CD8-positive, alpha-beta memory T cell (primary cell): ENCODE measurements around the gene MSLN. TPM values are rescaled to one million over a fixed set of nuclear protein-coding genes. Genes with fewer than 3 reads are reported as not detected.
"Not testable (repeated sequence)": the region's sequence is repeated elsewhere in the genome, so short reads cannot be mapped to it uniquely, and the experiment has no call there.

Source experiments
- CTCF ChIA-PET: fragments of 350-600 bp; sonication (Branson Sonifier 250); formaldehyde crosslinking; loops from one replicate; lab custom pipeline; 2021; ENCODE audit warnings: antibody characterized with exemption; lab: Charles Lee
- POLR2A ChIA-PET: fragments of 350-600 bp; sonication (Branson Sonifier 250); formaldehyde crosslinking; loops from one replicate; lab custom pipeline; 2021; ENCODE audit warnings: antibody characterized with exemption; lab: Charles Lee
- DNase-seq, 5 donors: peaks; one replicate each; pipeline versions ENCODE4 v3.0.0 to v3.0.0-alpha.2; 2020 to 2022; ENCODE audit warnings: mixed read lengths in 1 of 5
- H3K27ac ChIP-seq: one replicate; pipeline ENCODE4 v1.7.0; 2013; ENCODE audit warnings: low read depth, mild to moderate bottlenecking, low read length, moderate library complexity
- H3K27me3 ChIP-seq: 2 replicates; pipeline ENCODE4 v1.7.0; 2013; ENCODE audit warnings: low read length, mild to moderate bottlenecking; ENCODE audit not compliant: insufficient read depth, poor library complexity, severe bottlenecking
- H3K36me3 ChIP-seq: 2 replicates; pipeline ENCODE4 v1.7.0; 2013; ENCODE audit warnings: mild to moderate bottlenecking, low read length, moderate library complexity; ENCODE audit not compliant: insufficient read depth
- H3K4me1 ChIP-seq: 2 replicates; pipeline ENCODE4 v1.7.0; 2013; ENCODE audit warnings: mild to moderate bottlenecking, low read length, moderate library complexity; ENCODE audit not compliant: insufficient read depth
- H3K4me3 ChIP-seq: 2 replicates; pipeline ENCODE4 v1.7.0; 2013; ENCODE audit warnings: mild to moderate bottlenecking, low read length
- H3K9me3 ChIP-seq: 2 replicates; pipeline ENCODE4 v1.7.0; 2013; ENCODE audit warnings: mild to moderate bottlenecking, low read length
- H3K27ac Mint-ChIP-seq, 8 donors: one replicate each; pipeline ENCODE4 v1.8.0; 2020 to 2021; ENCODE audit warnings: mixed read lengths in 8 of 8, mild to moderate bottlenecking in 6 of 8, inconsistent platforms in 3 of 8, moderate library complexity in 3 of 8
- H3K27me3 Mint-ChIP-seq, 2 donors: one replicate each; pipeline ENCODE4 v1.8.0; 2020 to 2021; ENCODE audit warnings: mixed read lengths in 2 of 2, mild to moderate bottlenecking in 1 of 2, moderate library complexity in 1 of 2
- H3K36me3 Mint-ChIP-seq, 3 donors: one replicate each; pipeline ENCODE4 v1.8.0; 2020 to 2021; ENCODE audit warnings: mixed read lengths in 3 of 3, inconsistent platforms in 1 of 3, mild to moderate bottlenecking in 1 of 3
- H3K4me1 Mint-ChIP-seq, 3 donors: one replicate each; pipeline ENCODE4 v1.8.0; 2020 to 2021; ENCODE audit warnings: mixed read lengths in 3 of 3, inconsistent platforms in 1 of 3, mild to moderate bottlenecking in 1 of 3
- H3K4me3 Mint-ChIP-seq, 7 donors: one replicate each; pipeline ENCODE4 v1.8.0; 2020 to 2021; ENCODE audit warnings: mixed read lengths in 7 of 7, mild to moderate bottlenecking in 6 of 7, moderate library complexity in 4 of 7, inconsistent platforms in 2 of 7
- H3K9me3 Mint-ChIP-seq, 5 donors: one replicate each; pipeline ENCODE4 v1.8.0; 2020 to 2022; ENCODE audit warnings: mixed read lengths in 5 of 5, mild to moderate bottlenecking in 3 of 5, moderate library complexity in 2 of 5, inconsistent platforms in 1 of 5
- polyA plus RNA-seq: library from polyadenylated mRNA; unstranded; fragments of 300-500 nt; fragmentation: Illumina TruSeq; gene quantifications from one replicate; pipeline ENCODE4 v1.2.3, GENCODE V29; 2021
- total RNA-seq, 2 experiments: library from RNA; stranded (reverse); gene quantifications; one replicate each; pipeline ENCODE4 v1.2.3, GENCODE V29; 2021

MSLN gene
- total RNA-seq (not detected), polyA plus RNA-seq (not detected)

- CTCF ChIA-PET: no interaction called here
Measured at GRCh38 chr16:760545-761343, at the start of gene MSLN. Gene MSLN, plus strand, starts transcription at chr16:760734. Its CDS starts 1,947 bp downstream, at chr16:762681.

GRCh38 chr16:711084-711483 lies 49.5 kb upstream of the MSLN start:
- Mint-ChIP-seq H3K4me1 (peaks cover 1 to 17% (median 4%) of the 10 kb centered on the region in 3 donors), H3K36me3 (no peaks in the 10 kb centered on the region), H3K9me3 (no peaks in the 10 kb centered on the region), H3K27me3 (peaks cover 25 to 46% of the 10 kb centered on the region in 2 donors), H3K27ac (no peak overlapping the region), H3K4me3 (no peak overlapping the region)
- CTCF ChIA-PET: interaction anchor here (1.2 to 22.8 kb wide), 5 partner anchors 10 to 74 kb away, joined by 3 to 332 read pairs (median 8); partner anchors contain the start of genes ANTKMT, CCDC78, CHTF18 and CIAO3
- H3K4me1 ChIP-seq: peaks cover 4% of the 10 kb centered on the region
- H3K9me3 ChIP-seq: no peaks in the 10 kb centered on the region
- no peak overlapping the region for H3K4me3 ChIP-seq
- POLR2A ChIA-PET: no interaction called here
- H3K36me3 ChIP-seq: no peaks in the 10 kb centered on the region
- peaks cover 40% of the 10 kb centered on the region for H3K27me3 ChIP-seq
- no peak for DNase-seq
- no peak overlapping the region for H3K27ac ChIP-seq

More at GRCh38 chr16:760545-761343, at the start of gene MSLN:
- no peak for DNase-seq
- Histone ChIP-seq H3K27me3 (no peaks in the 10 kb centered on the region), H3K27ac (no peak within 1 kb of the TSS), H3K36me3 (no peaks in the 10 kb centered on the region), H3K9me3 (no peaks in the 10 kb centered on the region), H3K4me1 (no peaks in the 10 kb centered on the region), H3K4me3 (no peak within 1 kb of the TSS)
- H3K36me3 Mint-ChIP-seq: peaks cover 0 to 2% (median 0%) of the 10 kb centered on the region in 3 donors
- H3K4me1 Mint-ChIP-seq: no peaks in the 10 kb centered on the region
- peaks cover 0 to 3% (median 0%) of the 10 kb centered on the region in 5 donors for H3K9me3 Mint-ChIP-seq
- peaks cover 4 to 6% of the 10 kb centered on the region in 2 donors for H3K27me3 Mint-ChIP-seq
- H3K27ac Mint-ChIP-seq: no peak within 1 kb of the TSS
- POLR2A ChIA-PET: interaction anchor here (0.5 kb wide), 1 partner anchor 25 kb away, joined by 3 read pairs; no protein-coding TSS in a partner anchor
- H3K4me3 Mint-ChIP-seq: no peak within 1 kb of the TSS

GRCh38 chr16:711548-712320 lies 48.8 kb upstream of the MSLN start:
- no peaks in the 10 kb centered on the region for H3K36me3 ChIP-seq

GRCh38 chr16:712740-713250 lies 47.7 kb upstream of the MSLN start:
- H3K9me3 ChIP-seq, H3K4me1 ChIP-seq, H3K36me3 ChIP-seq, H3K9me3 Mint-ChIP-seq, H3K27ac ChIP-seq, H3K4me3 ChIP-seq, H3K36me3 Mint-ChIP-seq: not testable (repeated sequence)
- ChIA-PET CTCF (interaction anchor here (0.7 to 22.8 kb wide), 14 partner anchors 10 to 387 kb away, joined by 3 to 332 read pairs (median 4); partner anchors contain the start of genes ANTKMT, CCDC78, CHTF18 and CIAO3), POLR2A (interaction anchor here (0.7 to 5.9 kb wide), 3 partner anchors 13 to 72 kb away, joined by 3 to 53 read pairs (median 3); partner anchors contain the start of genes CCDC78 and HAGHL)
- peaks cover 33% of the 10 kb centered on the region for H3K27me3 ChIP-seq
- H3K27ac Mint-ChIP-seq: peak overlapping the region in 1 of 8 donors; percentile 54
- H3K4me3 Mint-ChIP-seq: peak overlapping the region in 2 of 7 donors; percentile 26 to 65
- peaks cover 3 to 12% (median 4%) of the 10 kb centered on the region in 3 donors for H3K4me1 Mint-ChIP-seq
- DNase-seq: peak in 2 of 5 donors; percentile 30 to 38
- peaks cover 14 to 33% of the 10 kb centered on the region in 2 donors for H3K27me3 Mint-ChIP-seq

More at GRCh38 chr16:711548-712320, 48.8 kb upstream of the MSLN start:
- peaks cover 40% of the 10 kb centered on the region for H3K27me3 ChIP-seq
- Mint-ChIP-seq H3K4me3 (peak overlapping the region in 1 of 7 donors; percentile 22), H3K36me3 (no peaks in the 10 kb centered on the region), H3K4me1 (peaks cover 3 to 15% (median 4%) of the 10 kb centered on the region in 3 donors), H3K27me3 (peaks cover 20 to 41% of the 10 kb centered on the region in 2 donors), H3K9me3 (no peaks in the 10 kb centered on the region), H3K27ac (no peak overlapping the region)
- H3K4me3 ChIP-seq: no peak overlapping the region
- POLR2A ChIA-PET: interaction anchor here (0.7 to 0.9 kb wide), 2 partner anchors 16 to 74 kb away, joined by 3 read pairs; no protein-coding TSS in a partner anchor
- no peak overlapping the region for H3K27ac ChIP-seq
- CTCF ChIA-PET: interaction anchor here (0.7 to 22.8 kb wide), 15 partner anchors 8 to 388 kb away, joined by 3 to 332 read pairs (median 4); partner anchors contain the start of genes ANTKMT, CCDC78, CHTF18 and CIAO3
- DNase-seq: peak; percentile 72 to 83 (median 76)
- H3K9me3 ChIP-seq: no peaks in the 10 kb centered on the region
- H3K4me1 ChIP-seq: peaks cover 4% of the 10 kb centered on the region

GRCh38 chr16:714079-714478 lies 46.5 kb upstream of the MSLN start:
- Mint-ChIP-seq H3K4me3 (peak overlapping the region in 6 of 7 donors; percentile 29 to 83 (median 42)), H3K36me3 (no peaks in the 10 kb centered on the region), H3K4me1 (peaks cover 6 to 18% (median 9%) of the 10 kb centered on the region in 3 donors), H3K27ac (peak overlapping the region in 1 of 8 donors; percentile 54), H3K27me3 (peaks cover 2 to 20% of the 10 kb centered on the region in 2 donors), H3K9me3 (no peaks in the 10 kb centered on the region)
- H3K27ac ChIP-seq: no peak overlapping the region
- H3K36me3 ChIP-seq: no peaks in the 10 kb centered on the region
- DNase-seq: no peak
- H3K4me1 ChIP-seq: peaks cover 7% of the 10 kb centered on the region
- ChIA-PET POLR2A (interaction anchor here (0.6 to 5.9 kb wide), 5 partner anchors 12 to 74 kb away, joined by 3 to 53 read pairs (median 5); partner anchors contain the start of genes CCDC78, CHTF18, HAGHL and RPUSD1), CTCF (interaction anchor here (0.9 to 22.8 kb wide), 4 partner anchors 9 to 71 kb away, joined by 3 to 332 read pairs (median 84); partner anchors contain the start of genes ANTKMT, CCDC78, CHTF18 and CIAO3)
- H3K4me3 ChIP-seq: no peak overlapping the region
- no peaks in the 10 kb centered on the region for H3K9me3 ChIP-seq
- peaks cover 20% of the 10 kb centered on the region for H3K27me3 ChIP-seq

GRCh38 chr16:714558-715476 lies 45.7 kb upstream of the MSLN start, which contains the start of gene METRN:
Gene METRN, plus strand, starts transcription at chr16:715118. Its CDS starts 172 bp downstream, at chr16:715290.
- Mint-ChIP-seq H3K4me3 (peak within 1 kb of the TSS; percentile 56 to 88 (median 58)), H3K27me3 (peaks cover 0 to 13% of the 10 kb centered on the region in 2 donors), H3K27ac (peak within 1 kb of the TSS in 1 of 8 donors; percentile 54), H3K4me1 (peaks cover 11 to 25% (median 16%) of the 10 kb centered on the region in 3 donors), H3K9me3 (no peaks in the 10 kb centered on the region), H3K36me3 (no peaks in the 10 kb centered on the region)
- DNase-seq: peak; percentile 84 to 90 (median 88)
- Histone ChIP-seq H3K36me3 (no peaks in the 10 kb centered on the region), H3K27ac (no peak within 1 kb of the TSS), H3K4me3 (no peak within 1 kb of the TSS), H3K9me3 (no peaks in the 10 kb centered on the region), H3K27me3 (peaks cover 13% of the 10 kb centered on the region), H3K4me1 (peaks cover 14% of the 10 kb centered on the region)
- ChIA-PET CTCF (interaction anchor here (5.6 to 22.8 kb wide), 3 partner anchors 8 to 71 kb away, joined by 59 to 332 read pairs (median 108); partner anchors contain the start of genes ANTKMT, CCDC78, CHTF18 and CIAO3), POLR2A (interaction anchor here (0.6 to 5.9 kb wide), 7 partner anchors 11 to 74 kb away, joined by 3 to 53 read pairs (median 5); partner anchors contain the start of genes CCDC78, CHTF18, CIAO3 and HAGHL)
